NCI-H146 treated with DMSO at 0.1 percent for 48 hours (cell line): ENCODE measurements around the gene SLC22A23.

Experiments used
- DNase-seq: peaks from one replicate; lab custom pipeline; 2025; ENCODE audit not compliant: unreplicated experiment; lab: John Stamatoyannopoulos, UW

The SLC22A23 gene

DNA sequence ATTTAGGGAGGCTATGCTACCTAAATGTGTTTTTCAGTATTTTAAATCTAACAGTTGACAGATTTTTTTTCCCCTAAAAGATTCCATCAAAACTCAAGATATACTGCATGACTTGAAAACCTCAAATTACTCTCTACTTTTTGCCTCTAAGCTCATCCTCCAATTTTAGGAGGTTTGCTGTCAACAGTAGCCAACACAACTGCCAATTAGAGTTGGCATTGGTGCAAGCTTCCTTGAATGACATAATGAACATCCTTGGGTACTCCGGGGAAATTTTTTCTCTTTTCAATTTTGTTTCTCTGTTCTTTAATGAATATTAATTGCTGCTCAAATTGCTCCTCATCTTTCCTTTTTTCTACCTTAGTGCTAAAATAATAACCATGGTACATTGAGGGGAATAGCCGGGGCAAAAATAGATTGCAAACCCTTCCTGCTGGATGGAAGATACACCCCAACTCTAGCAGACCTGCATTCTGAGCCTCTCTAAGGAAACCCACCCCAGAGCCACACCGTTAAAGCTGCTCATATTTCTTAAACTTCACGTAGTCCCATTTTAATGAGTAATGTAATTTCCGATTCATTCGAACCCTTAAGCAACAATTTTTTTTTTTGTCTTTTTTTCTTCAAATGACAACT is 34.3 kb downstream of the SLC22A23 start:
- no peak for DNase-seq

DNA sequence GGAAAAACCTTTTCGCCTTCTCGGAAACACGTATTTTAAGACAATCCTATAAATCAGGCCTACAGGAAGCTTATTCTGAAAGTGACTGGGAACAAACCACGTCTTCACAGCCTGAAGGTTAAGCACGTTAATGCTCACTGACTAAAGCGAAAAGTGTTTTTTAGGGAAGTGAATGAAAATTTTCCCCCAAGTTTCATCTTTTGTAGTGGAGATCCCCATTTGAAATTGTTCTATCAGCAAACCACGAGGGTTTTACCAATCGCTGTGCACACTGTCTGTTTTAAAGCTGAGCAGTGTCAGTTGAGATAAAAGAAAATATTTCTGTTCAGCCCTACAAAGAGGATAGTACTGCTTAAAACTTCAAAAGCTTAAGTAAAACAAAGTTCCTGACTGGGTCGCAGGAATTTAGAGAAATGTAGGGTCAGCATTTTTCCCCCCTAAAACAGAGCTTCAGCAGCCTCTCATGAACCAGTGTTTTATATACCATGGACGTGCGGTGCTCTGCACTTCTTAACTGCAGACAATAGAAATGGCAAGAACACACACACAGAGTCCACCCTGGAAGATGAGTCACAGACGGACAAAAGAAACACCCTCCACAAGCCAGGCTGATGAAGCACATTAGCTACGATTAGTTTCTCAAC is 34.9 kb downstream of the SLC22A23 start:
- DNase-seq, result no peak

DNA sequence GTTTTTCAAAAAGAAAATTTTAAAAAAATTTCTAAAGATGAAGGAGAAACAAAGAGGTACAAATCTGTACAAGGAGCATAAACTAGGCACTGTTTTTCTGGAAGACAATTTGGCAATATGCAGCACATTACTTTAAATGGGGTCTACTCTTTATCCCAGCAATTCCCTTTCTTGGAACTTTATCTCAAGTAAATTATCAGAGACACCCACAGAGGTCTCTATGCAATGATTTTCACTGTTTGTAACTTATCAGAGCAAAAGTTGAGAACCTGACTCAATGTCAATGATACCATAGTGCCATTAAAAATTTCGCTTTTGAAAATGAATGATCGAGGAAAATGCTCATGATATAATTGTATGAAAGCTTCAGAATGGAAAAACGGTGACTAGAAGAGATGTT is 35.7 kb downstream of the SLC22A23 start:
- no peak for DNase-seq

DNA sequence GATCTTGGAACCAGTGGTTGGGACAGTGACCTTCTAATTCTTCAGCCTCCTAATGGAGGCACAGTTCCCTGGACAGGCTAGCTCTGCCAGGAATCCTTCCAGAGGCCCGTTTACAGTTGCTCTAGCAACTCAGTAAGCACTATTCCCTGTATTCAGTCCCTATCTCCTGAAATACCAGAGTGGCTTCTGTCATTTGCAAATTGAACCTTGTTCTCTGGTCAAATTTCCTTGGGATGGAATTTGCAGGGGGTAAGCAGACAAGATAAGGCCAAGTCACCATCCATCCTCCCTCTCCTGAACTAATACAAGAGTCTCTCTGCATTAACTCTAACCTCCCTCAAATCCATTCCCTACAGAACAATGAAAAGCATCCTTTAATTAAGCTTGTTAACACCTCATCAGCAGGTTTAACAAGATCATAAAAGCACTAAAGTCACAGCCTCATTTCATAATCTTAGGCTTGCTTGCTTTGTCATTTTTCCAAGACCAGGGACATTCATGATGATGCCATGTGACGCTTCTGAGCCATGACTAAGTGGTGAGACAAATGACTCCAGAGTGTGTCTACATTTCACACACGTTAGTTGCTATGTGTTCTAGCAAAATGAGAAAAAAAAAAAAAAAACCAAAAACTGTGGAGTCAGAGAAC is 37.1 kb downstream of the SLC22A23 start:
- DNase-seq, result no peak

DNA sequence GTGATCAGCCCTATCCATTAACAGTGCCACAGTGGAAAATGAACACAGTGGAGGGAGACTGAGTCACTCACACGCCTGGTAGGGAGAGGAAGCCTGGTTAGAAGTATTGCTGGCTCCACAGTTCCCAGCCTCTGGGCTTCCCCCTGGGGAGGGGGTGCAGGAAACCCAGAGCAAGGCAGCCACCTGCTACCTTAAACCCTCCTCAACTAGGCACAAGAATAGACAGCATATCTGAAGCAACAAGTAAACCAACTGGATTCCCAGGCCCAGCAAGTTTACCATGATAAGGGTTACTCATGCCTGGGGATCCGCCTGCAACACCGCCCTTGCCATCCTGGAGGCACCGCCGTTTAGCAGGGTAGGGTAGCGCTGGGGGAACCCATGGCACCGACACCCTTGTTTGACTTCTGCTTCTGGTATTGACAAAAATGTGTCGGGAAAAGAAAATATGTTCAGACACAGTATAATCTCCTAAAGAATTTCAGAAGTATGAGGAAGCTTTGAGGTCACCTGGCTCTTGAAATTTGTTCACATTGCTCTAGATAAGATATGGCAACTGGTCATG is 38.3 kb downstream of the SLC22A23 start:
- no peak for DNase-seq

DNA sequence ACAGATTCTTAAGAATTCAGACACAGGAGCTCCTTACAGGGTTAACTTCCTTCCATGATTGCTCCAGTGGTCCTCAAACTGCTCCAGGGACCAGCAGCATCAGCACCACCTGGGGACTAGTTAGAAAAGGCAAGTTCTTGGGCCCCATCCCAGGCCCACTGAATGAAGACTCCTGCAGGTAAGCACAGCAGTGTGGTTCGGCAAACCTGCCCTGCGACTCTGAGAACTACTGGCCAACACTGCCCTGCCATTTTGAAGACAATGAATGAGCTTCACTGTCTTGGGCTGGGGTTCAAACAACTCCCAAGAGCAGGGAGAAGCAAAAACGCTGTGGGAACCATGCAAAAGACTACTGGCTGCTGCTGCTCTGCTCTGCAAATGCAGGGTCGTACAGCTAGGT is 39.4 kb downstream of the SLC22A23 start:
- DNase-seq, result no peak

DNA sequence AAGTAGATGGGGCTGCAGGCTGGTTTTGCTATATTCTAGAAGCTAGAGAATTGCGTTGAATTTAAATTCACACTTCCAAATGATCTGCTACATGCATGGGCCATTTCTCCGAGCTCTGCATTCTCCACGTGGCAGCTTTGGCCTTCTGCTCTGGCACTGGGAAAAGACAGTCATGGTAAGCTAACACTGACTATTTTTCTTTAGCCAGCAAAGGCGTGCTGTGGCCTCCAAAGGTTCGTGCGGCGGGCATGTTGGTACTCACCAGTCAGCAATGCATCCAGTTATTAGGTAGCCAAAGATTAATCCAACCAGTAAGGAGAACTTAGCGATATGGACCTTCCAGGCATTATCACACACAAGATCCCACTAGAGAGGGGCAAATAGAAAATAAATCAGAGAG is 41.4 kb downstream of the SLC22A23 start:
- DNase-seq, result no peak

DNA sequence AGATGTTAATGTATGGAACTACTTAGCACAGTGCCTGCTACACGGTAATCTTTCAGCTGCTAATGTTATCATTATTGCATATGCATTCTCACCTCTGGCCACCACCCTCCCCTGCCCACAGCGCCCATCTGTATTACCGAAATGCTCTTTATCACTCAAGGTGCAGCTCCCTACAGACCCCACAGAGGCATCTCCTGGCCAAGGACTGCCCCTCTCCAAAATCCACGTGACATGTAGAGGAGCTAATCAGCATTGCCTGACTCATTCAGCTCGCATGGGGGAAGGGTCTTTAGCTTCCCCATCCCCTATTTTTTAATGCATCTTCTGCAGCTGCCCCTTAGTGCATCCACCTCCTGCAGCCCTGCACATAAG is 41.8 kb downstream of the SLC22A23 start:
- no peak for DNase-seq

DNA sequence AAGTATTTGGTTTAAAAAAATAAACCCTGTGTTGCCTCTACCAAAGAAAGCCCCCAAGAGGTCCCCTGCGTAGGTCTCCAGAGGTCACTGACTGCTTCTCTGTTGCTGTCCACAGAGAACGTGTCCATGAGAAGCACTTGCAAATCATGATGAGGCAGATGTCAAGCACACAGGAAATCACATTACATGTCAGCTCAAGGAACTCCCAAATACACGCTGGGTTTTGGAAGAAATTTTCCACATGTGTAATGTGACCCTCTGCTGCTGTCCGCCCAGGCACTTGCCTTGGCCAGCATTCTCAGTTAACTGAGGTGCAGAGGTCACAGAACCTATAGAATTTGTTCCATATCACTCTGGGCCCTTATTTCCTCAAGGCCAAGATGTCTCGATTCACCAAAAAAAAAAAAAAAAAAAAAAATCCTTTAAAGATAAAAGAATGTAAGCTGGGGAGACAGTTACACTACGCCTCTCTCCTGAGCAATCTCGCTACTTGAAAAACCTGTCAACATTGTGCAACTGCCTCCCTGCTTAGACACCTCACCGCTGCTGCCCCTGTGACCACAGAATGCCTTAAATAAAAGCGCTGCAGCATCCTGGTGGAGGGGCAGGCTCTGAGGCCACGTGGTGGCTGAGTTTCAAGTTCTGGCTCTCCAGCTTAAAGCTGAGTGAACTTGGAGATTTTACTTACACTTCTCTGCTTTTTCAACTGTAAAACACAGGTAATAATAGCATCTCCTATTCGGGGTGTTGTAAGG is 42.3 kb downstream of the SLC22A23 start:
- no peak for DNase-seq

DNA sequence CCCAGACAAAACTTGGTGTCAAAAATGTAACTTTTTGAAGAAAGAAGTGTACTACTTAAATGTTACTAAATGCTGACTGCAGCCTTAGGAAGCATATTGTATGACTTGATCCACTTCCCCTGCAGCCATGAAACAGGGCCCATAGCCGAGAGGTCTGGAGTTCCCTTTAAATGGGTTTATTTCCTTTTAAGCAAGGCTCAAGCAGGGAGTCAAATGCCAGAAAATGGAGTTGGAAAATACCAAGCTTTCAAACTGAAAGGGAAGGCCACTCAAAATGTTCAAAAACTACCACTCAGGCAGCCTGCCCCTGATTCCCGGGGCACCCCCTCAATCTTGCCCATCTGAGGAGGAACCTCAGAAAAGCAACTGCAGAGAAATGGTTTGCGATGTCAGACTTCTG is 43.3 kb downstream of the SLC22A23 start:
- no peak for DNase-seq

DNA sequence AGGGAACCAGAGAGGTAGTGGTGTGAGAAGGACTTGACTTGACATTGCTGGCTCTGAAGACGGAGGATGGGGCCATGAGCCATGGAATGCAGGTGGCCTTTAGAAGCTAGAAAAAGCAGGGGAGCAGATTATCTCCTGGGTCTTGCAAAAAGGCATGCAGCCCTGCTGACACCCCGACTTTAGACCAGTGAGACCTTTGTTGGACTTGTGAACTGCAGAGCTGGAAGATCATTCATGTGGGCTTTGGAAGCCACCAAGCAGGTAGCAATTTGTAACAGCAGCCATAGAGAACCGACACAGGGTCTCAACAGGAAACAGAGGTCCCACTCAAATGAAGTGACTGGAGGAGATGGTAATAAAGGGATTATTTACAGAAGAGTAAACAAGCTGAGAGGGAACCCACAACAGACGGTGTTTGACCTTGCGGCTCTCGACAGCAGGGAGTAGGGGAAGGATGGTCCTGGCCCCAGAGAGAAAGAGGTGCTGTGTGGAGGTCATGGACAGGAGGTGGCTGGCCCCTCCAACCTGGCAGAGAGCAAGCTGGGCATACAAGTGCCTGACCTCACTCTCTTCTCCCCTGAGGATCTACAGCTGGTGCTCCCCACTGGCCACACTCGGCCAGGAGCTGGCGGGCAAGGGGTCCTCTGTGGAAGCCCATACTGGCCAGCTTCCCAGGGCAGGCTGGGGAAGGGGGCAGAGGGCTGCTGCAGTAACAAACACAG is 43.9 kb downstream of the SLC22A23 start:
- DNase-seq, result no peak

DNA sequence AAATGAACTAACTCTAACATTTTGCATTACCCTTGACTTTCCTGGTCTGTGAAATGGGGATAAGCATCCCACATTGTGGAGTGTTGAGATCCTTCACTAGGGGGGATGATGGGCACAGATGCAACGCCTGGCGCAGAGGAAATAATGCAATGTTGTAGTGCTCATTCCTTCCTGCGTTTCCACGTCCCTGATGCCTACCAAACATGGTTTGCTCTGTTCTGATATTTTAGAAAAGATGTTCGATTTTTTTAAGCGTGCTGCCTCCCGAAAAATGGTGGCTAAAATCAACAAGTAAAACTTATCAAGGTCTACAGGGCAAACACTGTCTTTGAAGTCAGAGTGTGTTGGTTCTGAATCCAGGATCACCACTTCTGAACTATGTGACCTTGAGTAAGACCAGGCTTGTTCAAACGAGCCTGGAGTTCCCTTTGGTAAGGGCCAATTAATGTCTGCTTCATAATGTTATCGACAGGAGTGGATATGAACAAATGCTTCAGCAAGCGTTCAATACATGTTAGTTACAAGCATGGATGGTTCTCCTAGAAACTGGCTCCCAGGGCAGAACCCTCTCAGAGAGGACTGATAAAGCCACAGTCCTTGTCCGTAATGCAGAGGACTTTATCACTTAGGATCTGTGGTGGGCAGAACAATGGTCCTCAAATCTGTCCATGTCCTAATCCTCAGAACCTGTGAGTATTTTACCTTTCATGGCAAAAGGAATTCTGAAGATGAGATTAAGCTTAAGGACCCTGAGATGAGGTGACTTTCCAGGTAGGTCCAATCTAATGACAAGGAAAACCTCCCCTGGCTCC is 44.7 kb downstream of the SLC22A23 start:
- no peak for DNase-seq

DNA sequence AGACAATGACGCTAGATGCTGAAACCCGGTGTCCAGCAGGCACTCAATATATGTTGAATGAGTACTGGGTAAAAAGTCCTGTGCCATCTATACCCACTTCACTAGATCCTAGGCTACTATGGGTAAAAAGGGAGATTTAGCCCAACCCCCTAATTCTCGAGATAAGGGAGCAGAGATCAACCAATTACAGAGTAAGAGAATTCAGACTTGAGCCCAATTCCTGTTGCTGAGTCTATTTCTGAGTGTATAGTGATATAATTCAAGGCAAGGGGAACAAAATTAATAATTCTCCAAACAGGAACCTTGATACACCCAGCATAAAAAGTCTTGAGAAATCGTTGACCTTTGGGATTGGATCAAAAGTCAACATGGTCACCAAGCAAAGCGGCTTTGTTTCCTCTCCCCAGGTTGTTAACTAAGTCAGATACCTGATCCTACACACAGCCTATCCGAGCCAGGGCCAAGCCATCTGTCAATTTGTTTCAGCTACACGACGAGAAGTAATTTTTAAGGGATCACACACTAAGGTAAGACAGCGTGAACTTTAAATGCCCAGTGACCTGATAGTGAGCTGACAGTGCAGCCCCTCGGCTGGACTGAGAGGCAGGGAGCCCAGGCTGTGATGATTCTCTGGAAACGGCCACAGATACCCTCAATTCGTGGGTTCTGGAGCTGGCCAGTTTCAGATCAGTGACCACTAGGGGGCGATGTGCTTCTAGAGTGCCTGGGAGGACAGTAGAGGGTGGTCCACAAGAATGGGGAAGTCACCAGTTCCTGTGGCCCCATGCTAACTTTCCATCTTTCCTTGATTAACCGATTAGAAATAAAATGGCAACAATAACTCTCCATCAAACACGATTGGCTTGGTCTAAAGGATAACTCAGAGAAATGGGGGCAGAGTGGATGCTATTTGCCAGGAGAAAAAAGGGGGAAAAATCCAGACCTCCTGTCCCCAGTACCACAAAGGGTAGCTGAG is 46.2 kb downstream of the SLC22A23 start:
- peak; percentile 27 for DNase-seq

DNA sequence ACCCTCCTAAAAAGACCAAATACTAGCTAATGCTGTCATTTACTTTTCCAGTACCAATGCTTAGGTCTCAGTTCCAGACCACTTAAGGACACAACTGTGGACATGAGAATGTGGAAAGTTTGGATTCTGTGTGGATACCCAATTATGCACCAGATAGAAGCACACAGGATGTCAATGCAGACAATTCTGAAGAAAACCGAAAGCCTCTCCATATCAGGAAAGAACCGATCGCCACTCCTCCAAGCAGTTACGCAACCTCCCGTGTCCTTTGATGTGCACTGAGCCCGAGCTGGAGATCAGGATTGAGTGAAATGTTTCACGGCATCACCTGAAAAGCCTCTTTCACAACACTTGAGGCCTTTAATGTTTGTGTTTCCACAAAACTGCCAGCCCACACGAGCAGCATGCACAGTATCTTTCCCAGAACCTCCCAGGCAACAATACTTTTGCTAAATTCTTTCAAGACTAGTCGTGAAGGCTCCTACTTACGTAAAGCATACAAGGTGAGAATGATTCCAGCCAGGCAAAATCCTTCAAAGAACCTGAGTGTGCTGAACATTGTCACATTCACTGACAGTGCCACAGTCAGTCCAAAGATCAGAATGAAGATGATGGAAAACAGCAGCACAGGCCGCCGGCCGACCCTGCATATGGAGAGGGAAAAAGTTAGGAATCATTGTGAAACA is 47.0 kb downstream of the SLC22A23 start:
- no peak for DNase-seq

DNA sequence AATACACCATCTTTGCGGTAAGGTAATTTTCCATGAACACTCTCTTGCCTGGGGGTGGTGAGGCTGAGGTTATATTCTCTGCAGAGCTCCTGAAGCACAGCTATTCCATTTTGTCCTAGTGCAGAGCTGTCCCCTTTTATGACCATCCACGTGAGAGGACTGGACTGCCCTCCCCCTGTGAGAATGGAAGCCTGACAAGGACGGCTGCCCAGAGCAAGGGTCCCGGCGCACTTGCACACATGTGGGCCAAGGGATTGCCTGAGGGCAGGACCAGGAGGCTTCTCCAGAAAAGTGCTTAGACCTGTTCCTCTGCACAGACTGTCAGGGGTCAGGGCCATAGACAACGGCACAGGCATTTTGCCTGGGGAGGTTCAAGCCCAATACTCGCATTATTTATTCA is 48.2 kb downstream of the SLC22A23 start:
- DNase-seq, result no peak

DNA sequence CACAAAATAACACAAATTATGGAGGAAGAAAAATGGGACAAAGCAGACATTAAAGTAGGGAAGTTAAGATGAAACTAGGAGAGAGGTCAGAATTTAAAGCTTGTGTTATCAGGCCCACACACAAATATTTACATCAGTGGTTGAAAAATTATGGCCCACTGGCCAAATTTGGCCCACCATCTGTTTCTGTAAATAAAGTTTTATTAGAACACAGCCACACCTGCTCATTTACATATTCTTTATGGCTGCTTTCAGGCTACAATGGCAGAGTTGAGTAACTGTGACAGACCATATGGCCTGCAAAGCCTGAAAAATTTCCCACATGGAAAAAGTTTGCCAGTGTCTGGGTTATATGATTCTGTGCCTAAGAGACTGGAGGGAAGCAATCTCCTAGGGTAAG is 49.0 kb downstream of the SLC22A23 start:
- DNase-seq, result no peak

DNA sequence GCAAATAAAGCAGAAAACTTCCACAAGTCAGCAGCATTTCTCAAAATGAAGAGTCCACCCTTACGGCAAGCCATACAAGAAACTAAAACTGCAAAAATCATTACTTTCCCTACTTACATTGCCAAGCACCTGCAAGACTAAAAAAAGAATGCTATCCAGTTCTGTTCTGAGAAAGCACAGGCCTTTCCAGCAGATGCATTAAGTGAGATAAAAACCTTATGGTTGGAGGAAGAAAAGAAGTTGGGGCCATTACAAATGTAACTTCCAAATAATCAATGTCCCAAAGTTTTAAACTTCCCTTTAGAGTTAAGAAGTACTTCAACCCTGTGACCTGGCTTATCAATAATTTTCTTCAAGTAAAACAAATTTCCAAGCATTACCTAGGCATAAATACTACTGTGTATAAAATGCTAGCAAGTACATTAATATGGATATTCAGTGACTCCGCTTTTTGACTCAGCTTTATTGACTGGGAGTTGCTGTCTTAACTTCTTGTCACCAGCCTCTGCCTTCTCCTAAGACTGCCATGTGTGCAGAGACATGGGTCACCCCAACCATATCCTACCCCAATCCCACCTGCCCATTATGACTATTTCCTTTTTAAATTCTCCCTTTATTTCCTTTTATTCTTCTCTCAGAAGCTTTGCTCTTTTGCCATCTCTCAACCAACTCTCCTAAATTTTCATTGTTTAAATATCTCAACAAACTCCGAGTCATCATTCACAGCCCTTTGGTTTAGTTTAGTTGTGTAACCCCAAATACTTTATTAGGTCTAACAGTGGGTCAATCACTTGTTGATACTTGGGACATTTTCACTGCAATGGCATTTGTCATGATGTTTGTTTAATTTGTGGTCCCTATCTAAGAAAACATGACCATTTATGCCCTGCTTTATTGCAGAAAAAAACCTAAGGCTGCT is 49.7 kb downstream of the SLC22A23 start:
- no peak for DNase-seq
